HepG2 (cell line): ENCODE data around the gene APOC4. TPM values are rescaled to one million over a fixed set of nuclear protein-coding genes. Genes with fewer than 3 reads are reported as not detected.
A peak's percentile ranks its signal among the peaks of the same experiment; 100 is the strongest.

Source experiments
- CBX1 ChIP-seq: IDR thresholded peaks from one replicate; pipeline ENCODE4 v1.6.1; 2016; ENCODE audit warnings: antibody characterized with exemption, low read depth
- CENPX ChIP-seq: sonication (generic); formaldehyde crosslinking; IDR thresholded peaks from 2 replicates; pipeline ENCODE4 v1.9.0; 2021; ENCODE audit warnings: mild to moderate bottlenecking, missing genetic modification reagents, moderate library complexity
- DNMT1 ChIP-seq: sonication (generic); formaldehyde crosslinking; IDR thresholded peaks from 2 replicates; pipeline ENCODE4 v1.5.1; 2020; ENCODE audit warnings: mild to moderate bottlenecking, missing genetic modification reagents
- GABPA ChIP-seq, 2 experiments: IDR thresholded peaks; 2 replicates each; pipeline ENCODE4 v1.6.1; 2011 to 2016; ENCODE audit warnings: low read depth in 2 of 2, low read length in 1 of 2, missing biosample characterization in 1 of 2, missing genetic modification characterization in 1 of 2
- IRF2 ChIP-seq: IDR thresholded peaks from 2 replicates; pipeline ENCODE4 v1.6.1; 2018; ENCODE audit warnings: missing genetic modification reagents, missing compliant biosample characterization
- MAZ ChIP-seq, 2 experiments: sonication (generic) in 1 of 2; formaldehyde crosslinking in 1 of 2; IDR thresholded peaks; 2 replicates each; pipeline versions ENCODE4 v1.5.0 to v1.6.1; 2012 to 2020; ENCODE audit warnings: low read depth in 2 of 2, mild to moderate bottlenecking in 2 of 2, borderline replicate concordance in 1 of 2, improper control_type of control experiment in 1 of 2, low read length in 1 of 2, missing genetic modification reagents in 1 of 2, moderate library complexity in 1 of 2
- MEIS1 ChIP-seq: sonication (generic); formaldehyde crosslinking; IDR thresholded peaks from 2 replicates; pipeline ENCODE4 v1.9.0; 2021; ENCODE audit warnings: mild to moderate bottlenecking, missing genetic modification reagents, moderate library complexity, borderline replicate concordance
- NCOA5 ChIP-seq: sonication (generic); formaldehyde crosslinking; IDR thresholded peaks from 2 replicates; pipeline ENCODE4 v1.4.0; 2020; ENCODE audit warnings: missing genetic modification reagents
- NFKBIZ ChIP-seq: IDR thresholded peaks from 2 replicates; pipeline ENCODE4 v1.6.1; 2018; ENCODE audit warnings: missing genetic modification reagents, missing compliant biosample characterization
- REPIN1 ChIP-seq: sonication (generic); formaldehyde crosslinking; IDR thresholded peaks from 2 replicates; pipeline ENCODE4 v1.8.0; 2022; ENCODE audit warnings: missing genetic modification reagents, low read depth, mild to moderate bottlenecking, borderline replicate concordance
- ZEB1 ChIP-seq: IDR thresholded peaks from 2 replicates; pipeline ENCODE4 v1.6.1; 2012; ENCODE audit warnings: mild to moderate bottlenecking, low read depth, inconsistent platforms; ENCODE audit not compliant: insufficient replicate concordance
- ZNF232 ChIP-seq: sonication (generic); formaldehyde crosslinking; IDR thresholded peaks from 2 replicates; pipeline ENCODE4 v1.4.0; 2020; ENCODE audit warnings: missing genetic modification reagents, borderline replicate concordance
- ZNF274 ChIP-seq: sonication (generic); formaldehyde crosslinking; IDR thresholded peaks from 2 replicates; pipeline ENCODE4 v1.5.1; 2020; ENCODE audit warnings: mild to moderate bottlenecking, missing genetic modification reagents
- ZNF282 ChIP-seq: fragments of 450-650 bp; IDR thresholded peaks from 2 replicates; pipeline ENCODE4 v1.6.1; 2018; ENCODE audit not compliant: partially characterized antibody
- ZNF292 ChIP-seq: sonication (generic); formaldehyde crosslinking; IDR thresholded peaks from 2 replicates; pipeline ENCODE4 v1.8.1; 2022; ENCODE audit warnings: mild to moderate bottlenecking, low read depth, missing genetic modification reagents, borderline replicate concordance
- ZNF44 ChIP-seq: sonication (generic); formaldehyde crosslinking; IDR thresholded peaks from 2 replicates; pipeline ENCODE4 v1.5.1; 2020; ENCODE audit warnings: mild to moderate bottlenecking, missing genetic modification reagents
- ZNF451 ChIP-seq: sonication (generic); formaldehyde crosslinking; IDR thresholded peaks from 2 replicates; pipeline ENCODE4 v1.5.0; 2020; ENCODE audit warnings: mild to moderate bottlenecking, missing genetic modification reagents
- ZNF724P ChIP-seq: sonication (generic); formaldehyde crosslinking; IDR thresholded peaks from 2 replicates; pipeline ENCODE4 v1.8.0; 2022; ENCODE audit warnings: missing genetic modification reagents, borderline replicate concordance
- polyA plus RNA-seq, 8 experiments: library from polyadenylated mRNA; depleted of rRNA in 3 of 8; stranded (reverse) in 7 of 8; unstranded in 1 of 8; fragments of >200 nt; fragmentation: Illumina TruSeq in 4 of 8; extraction: Trizol in 4 of 8; gene quantifications; 2 replicates each; pipeline versions ENCODE4 v1.2.1 to v1.2.3, GENCODE V29; 2011 to 2016; ENCODE audit warnings: low read depth in 4 of 8, missing spikeins in 1 of 8, mixed read lengths in 1 of 8; ENCODE audit not compliant: insufficient read depth in 1 of 8
- total RNA-seq, 5 experiments: library from RNA; depleted of rRNA; stranded (reverse); fragments of >200 nt; fragmentation: Illumina TruSeq; extraction: Trizol; gene quantifications; 2 replicates each; pipeline ENCODE4 v1.2.3, GENCODE V29; 2016; ENCODE audit warnings: low read depth in 1 of 5
- TF ChIP-seq, protein P1 (sequence below), 2 experiments: sonication (generic) in 1 of 2; formaldehyde crosslinking in 1 of 2; IDR thresholded peaks; 2 replicates each; pipeline versions ENCODE4 v1.6.1 to v1.9.0; 2014 to 2022; ENCODE audit warnings: antibody characterized with exemption in 1 of 2, borderline replicate concordance in 1 of 2, inconsistent platforms in 1 of 2, low read depth in 1 of 2, missing genetic modification reagents in 1 of 2
- TF ChIP-seq, protein P2 (sequence below): sonication (generic); IDR thresholded peaks from 2 replicates; pipeline ENCODE4 v1.6.1; 2016; ENCODE audit warnings: low read depth, borderline replicate concordance
- TF ChIP-seq, protein P3 (sequence below): sonication (generic); formaldehyde crosslinking; IDR thresholded peaks from 2 replicates; pipeline ENCODE4 v1.5.0; 2020; ENCODE audit warnings: mild to moderate bottlenecking, missing genetic modification reagents

APOC4 gene
- total and polyA plus RNA-seq, 2 of the 13 experiments (the other 11 are each of a cell fraction or from before 2014, with no cell fraction given): 0.46 TPM; not detected in 1

DNA sequence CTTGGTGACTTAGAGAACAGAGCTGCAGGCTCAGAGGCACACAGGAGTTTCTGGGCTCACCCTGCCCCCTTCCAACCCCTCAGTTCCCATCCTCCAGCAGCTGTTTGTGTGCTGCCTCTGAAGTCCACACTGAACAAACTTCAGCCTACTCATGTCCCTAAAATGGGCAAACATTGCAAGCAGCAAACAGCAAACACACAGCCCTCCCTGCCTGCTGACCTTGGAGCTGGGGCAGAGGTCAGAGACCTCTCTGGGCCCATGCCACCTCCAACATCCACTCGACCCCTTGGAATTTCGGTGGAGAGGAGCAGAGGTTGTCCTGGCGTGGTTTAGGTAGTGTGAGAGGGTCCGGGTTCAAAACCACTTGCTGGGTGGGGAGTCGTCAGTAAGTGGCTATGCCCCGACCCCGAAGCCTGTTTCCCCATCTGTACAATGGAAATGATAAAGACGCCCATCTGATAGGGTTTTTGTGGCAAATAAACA lies 17.8 kb upstream of the APOC4 start (continued):
- TF ChIP-seq, protein P1, sequence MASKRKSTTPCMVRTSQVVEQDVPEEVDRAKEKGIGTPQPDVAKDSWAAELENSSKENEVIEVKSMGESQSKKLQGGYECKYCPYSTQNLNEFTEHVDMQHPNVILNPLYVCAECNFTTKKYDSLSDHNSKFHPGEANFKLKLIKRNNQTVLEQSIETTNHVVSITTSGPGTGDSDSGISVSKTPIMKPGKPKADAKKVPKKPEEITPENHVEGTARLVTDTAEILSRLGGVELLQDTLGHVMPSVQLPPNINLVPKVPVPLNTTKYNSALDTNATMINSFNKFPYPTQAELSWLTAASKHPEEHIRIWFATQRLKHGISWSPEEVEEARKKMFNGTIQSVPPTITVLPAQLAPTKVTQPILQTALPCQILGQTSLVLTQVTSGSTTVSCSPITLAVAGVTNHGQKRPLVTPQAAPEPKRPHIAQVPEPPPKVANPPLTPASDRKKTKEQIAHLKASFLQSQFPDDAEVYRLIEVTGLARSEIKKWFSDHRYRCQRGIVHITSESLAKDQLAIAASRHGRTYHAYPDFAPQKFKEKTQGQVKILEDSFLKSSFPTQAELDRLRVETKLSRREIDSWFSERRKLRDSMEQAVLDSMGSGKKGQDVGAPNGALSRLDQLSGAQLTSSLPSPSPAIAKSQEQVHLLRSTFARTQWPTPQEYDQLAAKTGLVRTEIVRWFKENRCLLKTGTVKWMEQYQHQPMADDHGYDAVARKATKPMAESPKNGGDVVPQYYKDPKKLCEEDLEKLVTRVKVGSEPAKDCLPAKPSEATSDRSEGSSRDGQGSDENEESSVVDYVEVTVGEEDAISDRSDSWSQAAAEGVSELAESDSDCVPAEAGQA (IDR thresholded peaks at IDR 0.05; ENCODE audit: low read depth): no peak; the same call in 1 of the 2 replicates
- TF ChIP-seq, protein P1 (CRISPR knock-in tag; IDR thresholded peaks at IDR 0.05; ENCODE audit: borderline replicate concordance): 0 out of 2 replicates have a peak, but pooled peaks have one; percentile 53
- TF ChIP-seq ZNF724P (CRISPR knock-in tag) (no peak; the same call in 1 of the 2 replicates), ZNF44 (CRISPR knock-in tag) (no peak), ZNF282 (no peak), GABPA (IDR thresholded peaks at IDR 0.05; ENCODE audit: low read depth, low read length) (no peak), GABPA (CRISPR knock-in tag; IDR thresholded peaks at IDR 0.05; ENCODE audit: low read depth) (peak; percentile 60; the same call in 1 of the 2 replicates), REPIN1 (CRISPR knock-in tag) (peak; percentile 94), MEIS1 (no peak), ZNF274 (CRISPR knock-in tag) (peak; percentile 37; the same call in 1 of the 2 replicates), CENPX (no peak), ZEB1 (no peak), NFKBIZ (peak; percentile 90), ZNF232 (CRISPR knock-in tag) (peak; percentile 67; the same call in 1 of the 2 replicates), IRF2 (CRISPR knock-in tag) (peak; percentile 96), CBX1 (no peak), DNMT1 (no peak), ZNF292 (CRISPR knock-in tag) (peak; percentile 97; the same call in 1 of the 2 replicates), NCOA5 (CRISPR knock-in tag) (no peak), MAZ (IDR thresholded peaks at IDR 0.05; ENCODE audit: borderline replicate concordance, low read depth, low read length) (peak; percentile 69; the same call in 1 of the 2 replicates), MAZ (CRISPR knock-in tag; IDR thresholded peaks at IDR 0.05; ENCODE audit: low read depth) (peak; percentile 85), ZNF451 (CRISPR knock-in tag) (peak; percentile 26; the same call in 1 of the 2 replicates)
- TF ChIP-seq, protein P2, sequence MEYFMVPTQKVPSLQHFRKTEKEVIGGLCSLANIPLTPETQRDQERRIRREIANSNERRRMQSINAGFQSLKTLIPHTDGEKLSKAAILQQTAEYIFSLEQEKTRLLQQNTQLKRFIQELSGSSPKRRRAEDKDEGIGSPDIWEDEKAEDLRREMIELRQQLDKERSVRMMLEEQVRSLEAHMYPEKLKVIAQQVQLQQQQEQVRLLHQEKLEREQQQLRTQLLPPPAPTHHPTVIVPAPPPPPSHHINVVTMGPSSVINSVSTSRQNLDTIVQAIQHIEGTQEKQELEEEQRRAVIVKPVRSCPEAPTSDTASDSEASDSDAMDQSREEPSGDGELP: peak; percentile 98
- TF ChIP-seq, protein P3, sequence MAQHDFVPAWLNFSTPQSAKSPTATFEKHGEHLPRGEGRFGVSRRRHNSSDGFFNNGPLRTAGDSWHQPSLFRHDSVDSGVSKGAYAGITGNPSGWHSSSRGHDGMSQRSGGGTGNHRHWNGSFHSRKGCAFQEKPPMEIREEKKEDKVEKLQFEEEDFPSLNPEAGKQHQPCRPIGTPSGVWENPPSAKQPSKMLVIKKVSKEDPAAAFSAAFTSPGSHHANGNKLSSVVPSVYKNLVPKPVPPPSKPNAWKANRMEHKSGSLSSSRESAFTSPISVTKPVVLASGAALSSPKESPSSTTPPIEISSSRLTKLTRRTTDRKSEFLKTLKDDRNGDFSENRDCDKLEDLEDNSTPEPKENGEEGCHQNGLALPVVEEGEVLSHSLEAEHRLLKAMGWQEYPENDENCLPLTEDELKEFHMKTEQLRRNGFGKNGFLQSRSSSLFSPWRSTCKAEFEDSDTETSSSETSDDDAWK (CRISPR knock-in tag): no peak
